Vagina (tissue), 2 donors: ENCODE measurements around the gene P3R3URF.

Experiments
- CTCF ChIP-seq, 3 experiments: fragments of 450-650 bp in 2 of 3; fragments of 200-600 bp in 1 of 3; sonication (generic) in 1 of 3; IDR thresholded peaks; one replicate each; pipeline ENCODE4 v1.5.1; 2017 to 2019; ENCODE audit warnings: antibody characterized with exemption in 3 of 3, mild to moderate bottlenecking in 2 of 3, moderate library complexity in 2 of 3
- POLR2A ChIP-seq, 2 donors: fragments of 450-650 bp; IDR thresholded peaks; one replicate each; pipeline ENCODE4 v1.6.1; 2017; ENCODE audit warnings: antibody characterized with exemption in 2 of 2, mild to moderate bottlenecking in 2 of 2, moderate library complexity in 2 of 2

GRCh38 chr1:46130121-46130520 lies 46.2 kb downstream of the P3R3URF start:
- TF ChIP-seq CTCF (IDR thresholded peaks at IDR 0.05) (no peak), POLR2A (IDR thresholded peaks at IDR 0.05) (no peak)
